ENCODE data around the gene TRNP1.

TRNP1 gene

DNA sequence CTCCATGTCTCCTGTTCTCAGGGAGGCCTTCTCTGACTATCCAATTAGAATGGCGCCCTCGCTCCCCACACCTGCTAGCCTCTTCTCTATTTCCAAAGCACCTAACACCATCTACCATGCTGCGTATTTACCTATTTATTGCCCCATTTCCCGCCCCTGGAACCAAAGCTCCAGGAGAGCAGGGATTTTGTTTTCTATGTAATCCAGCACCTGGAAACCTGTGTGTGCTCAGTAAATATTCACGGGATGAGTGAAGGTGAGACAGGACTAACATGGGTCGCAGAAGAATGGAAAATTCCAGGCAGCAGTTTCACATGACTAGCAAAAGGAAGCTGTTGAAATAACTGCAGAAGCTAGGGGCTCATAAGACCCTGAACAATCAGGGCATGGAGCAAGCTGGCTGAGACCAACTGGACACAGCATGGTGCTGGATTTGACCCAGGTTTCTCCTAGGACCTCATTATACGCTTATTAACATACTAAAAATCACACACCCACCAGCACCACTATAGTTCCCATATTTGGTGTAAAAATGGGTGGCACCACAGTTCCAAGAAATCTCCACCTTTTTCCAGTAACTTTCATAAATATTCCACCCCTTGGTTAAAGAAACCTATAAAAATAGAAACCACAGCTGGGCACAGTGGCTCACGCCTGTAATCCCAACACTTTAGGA lies 34.2 kb downstream of the TRNP1 start:
- DNase-seq (ENCODE audit: extremely low read depth, insufficient read length): no peak
- no peaks in the 10 kb centered on the region; the same call in none of the 2 replicates for H3K27me3 ChIP-seq (replicated peaks; ENCODE audit: control insufficient read depth, insufficient read depth, low read length)
- TF ChIP-seq, protein P1, sequence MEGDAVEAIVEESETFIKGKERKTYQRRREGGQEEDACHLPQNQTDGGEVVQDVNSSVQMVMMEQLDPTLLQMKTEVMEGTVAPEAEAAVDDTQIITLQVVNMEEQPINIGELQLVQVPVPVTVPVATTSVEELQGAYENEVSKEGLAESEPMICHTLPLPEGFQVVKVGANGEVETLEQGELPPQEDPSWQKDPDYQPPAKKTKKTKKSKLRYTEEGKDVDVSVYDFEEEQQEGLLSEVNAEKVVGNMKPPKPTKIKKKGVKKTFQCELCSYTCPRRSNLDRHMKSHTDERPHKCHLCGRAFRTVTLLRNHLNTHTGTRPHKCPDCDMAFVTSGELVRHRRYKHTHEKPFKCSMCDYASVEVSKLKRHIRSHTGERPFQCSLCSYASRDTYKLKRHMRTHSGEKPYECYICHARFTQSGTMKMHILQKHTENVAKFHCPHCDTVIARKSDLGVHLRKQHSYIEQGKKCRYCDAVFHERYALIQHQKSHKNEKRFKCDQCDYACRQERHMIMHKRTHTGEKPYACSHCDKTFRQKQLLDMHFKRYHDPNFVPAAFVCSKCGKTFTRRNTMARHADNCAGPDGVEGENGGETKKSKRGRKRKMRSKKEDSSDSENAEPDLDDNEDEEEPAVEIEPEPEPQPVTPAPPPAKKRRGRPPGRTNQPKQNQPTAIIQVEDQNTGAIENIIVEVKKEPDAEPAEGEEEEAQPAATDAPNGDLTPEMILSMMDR (IDR thresholded peaks at IDR 0.05; ENCODE audit: insufficient read depth, low read length, poor library complexity, severe bottlenecking): no peak
- no peaks in the 10 kb centered on the region for H3K36me3 ChIP-seq (ENCODE audit: control insufficient read depth, insufficient read depth, low read length)
- no peak overlapping the region for H3K4me3 ChIP-seq (replicated peaks; ENCODE audit: low read depth, low read length)

- no peak for DNase-seq (ENCODE audit: extremely low read depth, insufficient read length)
- H3K36me3 ChIP-seq (ENCODE audit: control insufficient read depth, insufficient read depth, low read length): no peaks in the 10 kb centered on the region
- TF ChIP-seq, protein P1 (IDR thresholded peaks at IDR 0.05; ENCODE audit: insufficient read depth, low read length, poor library complexity, severe bottlenecking): no peak
These were observed 36.0 kb downstream of the TRNP1 start for GRCh38 chr1:27029517-27029916.

DNA sequence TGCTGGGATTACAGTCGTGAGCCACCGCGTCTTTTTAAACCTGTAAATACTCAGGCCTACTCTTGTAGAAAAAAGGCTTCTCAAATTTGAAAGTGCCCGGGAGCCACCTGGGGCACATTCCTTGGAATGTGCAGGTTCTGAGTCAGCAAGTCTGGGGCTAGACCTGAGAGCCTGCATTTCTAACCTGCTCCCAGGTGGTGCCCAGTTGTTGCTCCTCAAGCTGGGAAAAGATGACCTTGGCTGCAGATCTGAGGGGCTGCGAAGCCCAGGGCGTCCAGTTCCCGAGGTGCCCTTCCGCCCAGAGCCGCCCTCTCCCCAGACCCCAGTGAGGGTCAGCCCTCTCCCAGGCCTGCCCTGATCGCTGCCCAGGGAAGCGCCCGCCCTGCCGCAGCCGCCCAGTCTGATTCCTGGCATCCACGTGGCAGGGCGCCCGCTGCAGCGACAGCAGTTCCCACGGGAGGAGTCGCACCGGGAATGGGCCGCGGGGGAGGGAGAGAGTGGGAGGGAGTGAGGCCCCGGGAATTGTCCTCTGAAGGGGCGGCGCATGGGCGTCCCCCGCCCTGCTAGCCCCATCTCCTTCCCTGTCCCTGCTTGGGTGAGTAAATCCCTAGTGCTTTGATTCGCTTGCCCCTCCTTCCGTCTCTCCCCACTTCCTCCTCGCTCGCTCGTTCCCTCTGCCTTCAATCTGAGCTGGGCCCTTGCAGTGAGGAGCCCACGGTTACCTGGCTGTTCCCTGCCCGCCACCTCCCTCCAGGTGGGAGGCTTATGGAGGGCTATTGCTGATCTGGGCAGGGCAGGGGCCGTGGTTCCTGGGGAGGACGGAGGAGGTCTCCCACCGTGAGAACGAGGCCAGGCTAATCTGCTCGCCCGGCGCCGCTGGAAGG lies 38.0 kb downstream of the TRNP1 start:
- H3K36me3 ChIP-seq (ENCODE audit: control insufficient read depth, insufficient read depth, low read length): no peaks in the 10 kb centered on the region
- no peak for DNase-seq (ENCODE audit: extremely low read depth, insufficient read length)
- TF ChIP-seq, protein P1 (IDR thresholded peaks at IDR 0.05; ENCODE audit: insufficient read depth, low read length, poor library complexity, severe bottlenecking): no peak

More at GRCh38 chr1:27029517-27029916, 36.0 kb downstream of the TRNP1 start:
- no peak overlapping the region for H3K4me3 ChIP-seq (replicated peaks; ENCODE audit: low read depth, low read length)
- no peaks in the 10 kb centered on the region; the same call in none of the 2 replicates for H3K27me3 ChIP-seq (replicated peaks; ENCODE audit: control insufficient read depth, insufficient read depth, low read length)

DNA sequence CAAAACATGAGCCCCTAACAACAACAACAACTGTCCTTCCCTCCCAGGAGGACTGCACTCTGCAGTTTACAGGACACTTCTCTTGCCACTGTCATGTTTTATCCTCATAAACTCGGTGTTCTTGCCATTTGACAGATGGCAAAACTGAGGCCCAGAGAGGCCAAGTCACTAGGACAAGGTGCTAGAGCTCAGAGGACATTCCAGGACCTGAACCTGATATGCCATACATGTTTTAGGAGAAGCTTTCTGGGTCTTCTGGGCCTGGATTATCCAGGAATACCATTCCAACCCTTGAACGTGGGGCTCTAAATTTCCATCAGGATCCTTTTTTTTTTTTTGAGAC lies 38.6 kb downstream of the TRNP1 start:
- TF ChIP-seq, protein P1 (IDR thresholded peaks at IDR 0.05; ENCODE audit: insufficient read depth, low read length, poor library complexity, severe bottlenecking): no peak
- Histone ChIP-seq H3K36me3 (ENCODE audit: control insufficient read depth, insufficient read depth, low read length) (no peaks in the 10 kb centered on the region), H3K27me3 (replicated peaks; ENCODE audit: control insufficient read depth, insufficient read depth, low read length) (no peaks in the 10 kb centered on the region; the same call in none of the 2 replicates), H3K4me3 (replicated peaks; ENCODE audit: low read depth, low read length) (no peak overlapping the region)
- DNase-seq (ENCODE audit: extremely low read depth, insufficient read length): no peak

More for the DNA sequence above, 38.0 kb downstream of the TRNP1 start:
- Histone ChIP-seq H3K27me3 (replicated peaks; ENCODE audit: control insufficient read depth, insufficient read depth, low read length) (no peaks in the 10 kb centered on the region; the same call in none of the 2 replicates), H3K4me3 (replicated peaks; ENCODE audit: low read depth, low read length) (no peak overlapping the region)

GRCh38 chr1:27033043-27033746 lies 39.7 kb downstream of the TRNP1 start:
- DNase-seq (ENCODE audit: extremely low read depth, insufficient read length): no peak
- Histone ChIP-seq H3K36me3 (ENCODE audit: control insufficient read depth, insufficient read depth, low read length) (no peaks in the 10 kb centered on the region), H3K4me3 (replicated peaks; ENCODE audit: low read depth, low read length) (no peak overlapping the region), H3K27me3 (replicated peaks; ENCODE audit: control insufficient read depth, insufficient read depth, low read length) (no peaks in the 10 kb centered on the region; the same call in 1 of the 2 replicates)
- TF ChIP-seq, protein P1 (IDR thresholded peaks at IDR 0.05; ENCODE audit: insufficient read depth, low read length, poor library complexity, severe bottlenecking): no peak

Measured in GM06990 (cell line).